CD1c-positive myeloid dendritic cell (primary cell): ENCODE results near the gene RSPH3.
"Not testable (repeated sequence)": the region's sequence is repeated elsewhere in the genome, so short reads cannot be mapped to it uniquely, and the experiment has no call there.

Source experiments
- DNase-seq: peaks from one replicate; pipeline ENCODE4 v3.0.0-alpha.2; 2016; ENCODE audit errors: extremely low spot score

RSPH3 gene, protein sequence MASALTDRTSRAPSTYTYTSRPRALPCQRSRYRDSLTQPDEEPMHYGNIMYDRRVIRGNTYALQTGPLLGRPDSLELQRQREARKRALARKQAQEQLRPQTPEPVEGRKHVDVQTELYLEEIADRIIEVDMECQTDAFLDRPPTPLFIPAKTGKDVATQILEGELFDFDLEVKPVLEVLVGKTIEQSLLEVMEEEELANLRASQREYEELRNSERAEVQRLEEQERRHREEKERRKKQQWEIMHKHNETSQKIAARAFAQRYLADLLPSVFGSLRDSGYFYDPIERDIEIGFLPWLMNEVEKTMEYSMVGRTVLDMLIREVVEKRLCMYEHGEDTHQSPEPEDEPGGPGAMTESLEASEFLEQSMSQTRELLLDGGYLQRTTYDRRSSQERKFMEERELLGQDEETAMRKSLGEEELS

DNA sequence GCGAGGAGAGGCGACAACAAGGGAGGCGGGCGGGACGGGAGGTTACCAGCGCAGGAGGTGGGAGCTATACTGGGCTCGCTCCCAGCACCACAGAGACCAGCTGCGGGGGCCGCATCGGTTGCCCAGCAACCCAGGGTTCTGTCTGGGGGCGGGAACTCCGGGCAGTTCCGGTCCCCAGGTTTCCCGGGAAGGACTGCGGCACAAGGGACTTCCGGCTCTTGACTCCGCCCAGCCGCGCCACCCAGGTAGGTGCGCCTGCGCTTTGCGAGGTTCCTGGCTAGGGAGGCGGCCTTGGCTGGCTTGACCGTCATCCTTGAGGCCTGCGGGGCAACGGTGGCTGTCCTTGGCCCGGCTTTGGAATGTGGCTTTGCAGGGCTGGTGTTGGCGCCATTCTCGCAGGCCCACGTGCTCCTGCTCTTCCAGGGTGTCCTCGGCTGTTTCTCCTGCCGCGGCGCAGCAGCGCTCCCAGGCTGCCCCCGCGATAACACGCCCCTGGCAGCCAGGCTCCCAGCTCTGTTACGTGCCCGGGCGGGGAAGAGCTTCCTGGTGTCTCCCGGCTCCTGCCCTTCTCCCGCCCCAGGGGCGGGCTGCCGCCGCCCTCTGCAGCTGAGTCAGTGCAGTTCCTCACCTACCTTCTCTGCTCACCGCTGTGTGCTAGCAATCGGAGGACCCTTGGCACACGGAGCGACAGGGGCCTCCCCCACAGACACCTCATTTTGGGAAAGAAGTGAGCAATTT, at the start of gene RSPH3:
Gene RSPH3, minus strand, starts transcription at position 537 of the 738 bp plus-strand sequence. CDS start 652 bp downstream, outside the sequence.
- peak; percentile 97 for DNase-seq

DNA sequence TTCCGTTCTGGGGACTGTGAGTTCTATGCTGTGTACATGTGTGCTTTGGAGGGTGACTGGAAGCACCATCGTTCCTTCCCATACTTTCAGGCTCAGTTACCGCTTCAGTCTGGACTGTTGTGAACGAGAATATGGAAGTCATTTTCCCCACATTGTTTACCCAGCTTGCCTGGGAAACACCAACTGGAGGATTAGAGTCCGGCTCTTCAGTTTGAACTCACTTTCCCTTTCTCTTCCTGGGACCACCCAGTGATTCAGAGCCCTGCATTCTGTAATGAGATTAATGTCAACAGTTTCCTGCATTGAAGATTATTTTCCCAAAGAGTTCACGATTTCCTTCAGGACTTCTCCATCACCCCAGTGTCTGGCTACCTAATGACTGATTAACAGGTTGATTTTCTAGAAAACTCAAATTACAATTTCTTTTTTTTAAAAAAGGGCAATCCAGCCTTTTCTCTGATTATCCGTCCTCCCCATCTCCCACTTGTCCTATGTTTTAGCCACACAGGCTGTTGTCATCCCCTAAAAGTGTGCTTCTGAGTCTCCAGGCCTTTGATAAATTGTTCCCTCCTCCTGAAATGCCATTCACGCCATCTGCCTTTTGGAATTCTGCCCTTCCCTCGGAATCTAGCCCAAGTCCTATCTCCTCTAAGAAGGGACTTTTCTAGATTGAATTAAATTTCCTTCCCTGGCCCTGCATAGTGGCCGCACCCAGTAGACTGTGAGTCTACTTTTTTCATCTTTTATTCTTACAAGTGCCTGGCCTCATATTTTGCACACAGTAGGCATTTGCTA, 48.1 kb upstream of the RSPH3 start:
- no peak for DNase-seq

DNA sequence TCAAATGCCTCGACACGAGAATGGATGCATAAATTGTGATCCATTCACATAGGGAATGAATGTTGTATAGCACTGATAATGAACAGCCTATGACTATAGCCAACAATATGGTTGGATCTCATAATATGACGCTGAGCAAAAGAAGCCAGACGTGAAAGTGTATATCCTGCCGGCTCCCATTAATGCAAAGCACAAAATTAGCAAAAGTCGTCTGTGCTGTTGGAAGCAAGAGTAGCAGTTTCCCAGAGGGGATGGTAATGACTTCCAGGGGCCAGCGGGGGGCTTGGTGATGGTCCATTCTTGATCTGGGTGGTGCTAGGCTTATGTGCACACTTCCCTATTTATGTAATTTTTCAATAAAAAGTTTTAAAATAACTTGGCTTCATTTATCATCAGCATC, 45.8 kb upstream of the RSPH3 start:
- DNase-seq, result no peak

- peak; percentile 95 for DNase-seq
Measured at GRCh38 chr6:159044899-159045727, 45.1 kb upstream of the RSPH3 start, which contains the start of gene TAGAP. Gene TAGAP, minus strand, starts transcription at chr6:159044991. Its CDS starts 845 bp downstream, at chr6:159044146.

- DNase-seq, result peak; percentile 58
Measured at GRCh38 chr6:159043947-159044346, 43.9 kb upstream of the RSPH3 start.

- peak; percentile 58 for DNase-seq
Measured at GRCh38 chr6:159043251-159043650, 43.2 kb upstream of the RSPH3 start.

GRCh38 chr6:159042826-159043181, 42.8 kb upstream of the RSPH3 start:
- no peak for DNase-seq

GRCh38 chr6:159042003-159042825, 42.2 kb upstream of the RSPH3 start:
- peak; percentile 95 for DNase-seq

DNA sequence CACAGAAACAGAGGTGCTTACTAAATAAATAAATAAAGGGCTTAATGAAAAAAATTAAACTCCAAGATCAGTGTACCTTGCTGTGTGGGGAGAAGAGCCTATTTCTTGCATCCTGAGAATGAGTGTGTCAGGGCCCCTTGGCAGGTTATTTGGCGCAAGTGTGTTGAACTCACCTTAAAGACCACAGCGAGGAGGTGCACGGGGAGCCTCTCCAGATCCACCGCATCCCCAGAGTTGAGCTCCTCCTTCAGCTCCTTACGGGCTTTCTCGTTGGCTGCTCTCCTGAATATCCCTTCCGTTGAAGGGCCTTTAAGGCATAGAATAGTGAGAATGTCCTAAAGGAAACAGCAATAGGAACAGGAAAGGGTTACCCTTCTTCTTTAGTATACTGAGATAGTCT, 41.2 kb upstream of the RSPH3 start:
- no peak for DNase-seq

DNA sequence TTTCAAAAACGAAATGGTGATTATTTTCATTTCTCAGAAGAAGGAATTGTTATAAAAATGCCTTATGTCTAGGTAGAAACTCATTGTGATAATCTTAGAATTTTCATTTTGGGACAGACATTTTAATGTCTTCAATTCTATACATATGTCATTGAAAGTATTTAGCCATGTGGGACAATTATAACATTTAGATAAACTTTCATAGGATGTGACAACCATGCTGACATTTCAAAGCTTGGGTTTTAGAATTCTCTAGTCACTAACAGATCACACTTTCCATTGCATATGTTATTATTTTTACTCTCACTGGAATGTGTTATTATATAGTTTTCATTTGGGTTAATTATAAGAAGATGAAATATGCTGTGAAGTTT, 39.9 kb upstream of the RSPH3 start:
- DNase-seq, result no peak

- peak; percentile 95 for DNase-seq
Measured at GRCh38 chr6:159038914-159039884, 39.2 kb upstream of the RSPH3 start.

GRCh38 chr6:159038318-159038717, 38.3 kb upstream of the RSPH3 start:
- not testable (repeated sequence) for DNase-seq

GRCh38 chr6:159037756-159038290, 37.8 kb upstream of the RSPH3 start:
- no peak for DNase-seq

GRCh38 chr6:159036673-159037072, 36.7 kb upstream of the RSPH3 start:
- DNase-seq, result no peak

GRCh38 chr6:159035891-159036290, 35.9 kb upstream of the RSPH3 start:
- no peak for DNase-seq

DNA sequence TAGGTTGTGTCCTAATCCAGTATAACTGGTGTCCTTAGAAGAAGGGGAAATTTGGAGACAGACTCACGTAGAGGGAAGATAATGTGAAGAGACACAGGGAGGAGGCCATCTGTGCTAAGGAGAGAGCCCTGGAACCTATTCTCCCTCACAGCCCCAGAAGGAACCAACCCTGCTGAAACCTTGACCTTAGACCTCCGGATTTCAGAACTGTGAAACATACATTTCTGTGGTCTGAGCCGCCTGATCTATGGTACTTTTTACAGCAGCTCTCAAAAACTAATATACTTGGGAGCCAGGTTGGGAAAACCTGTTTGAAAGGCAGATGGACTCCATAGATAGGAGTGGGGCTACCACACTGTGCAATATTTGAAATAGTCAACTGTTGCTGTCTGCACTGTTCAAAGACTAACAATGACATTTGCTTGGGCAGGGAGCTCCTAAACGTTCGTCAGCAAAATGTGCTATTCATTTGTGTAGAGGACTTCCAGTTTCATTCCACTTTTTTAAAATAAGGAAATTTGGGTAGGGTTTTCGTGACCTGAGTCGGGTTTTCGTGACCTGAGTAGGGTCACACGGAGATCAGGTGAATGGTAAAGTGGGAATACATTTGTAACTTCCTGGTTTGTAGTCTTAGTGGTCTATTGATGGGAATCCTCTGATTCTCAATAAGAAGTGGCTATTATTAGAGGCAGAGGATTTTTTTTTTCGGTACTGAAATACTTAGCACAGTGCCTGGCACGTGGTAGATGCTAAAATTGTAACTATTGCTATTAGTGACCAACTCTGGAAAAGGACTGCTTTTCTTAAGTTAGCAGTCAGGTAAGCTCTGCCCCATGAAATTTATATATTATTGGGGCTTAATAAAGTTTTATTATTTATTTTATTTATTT, 33.4 kb upstream of the RSPH3 start:
- DNase-seq, result peak; percentile 67

- peak; percentile 66 for DNase-seq
Measured at GRCh38 chr6:159031846-159032245, 31.8 kb upstream of the RSPH3 start.

GRCh38 chr6:159030168-159030567, 30.2 kb upstream of the RSPH3 start:
- no peak for DNase-seq
